CD4-positive, alpha-beta T cell treated with Interleukin-1 beta for 1 hour (primary cell): ENCODE data around the gene MAST4.

Experiments used
- DNase-seq, 2 donors: peaks; one replicate each; pipeline ENCODE4 v3.0.0-alpha.2; 2020 to 2022

MAST4 gene

DNA sequence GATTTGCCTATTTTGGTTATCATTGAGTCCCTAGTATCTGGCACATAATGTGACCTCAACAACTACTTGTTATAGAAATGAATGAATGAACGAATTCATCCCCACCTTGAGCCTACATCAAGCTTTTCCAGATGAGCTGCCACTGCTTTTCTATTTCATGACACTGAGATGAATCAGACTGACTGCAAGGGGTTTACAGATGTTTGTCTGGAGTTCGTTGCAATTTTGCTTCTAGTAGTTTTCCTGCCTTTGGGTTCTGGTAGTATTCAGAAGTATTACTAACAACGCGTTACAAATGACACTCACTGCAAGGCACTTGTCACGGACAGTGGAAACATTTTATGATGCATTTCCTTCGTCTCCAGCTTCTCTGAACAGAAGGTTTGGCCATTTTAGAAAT lies 378.1 kb downstream of the MAST4 start:
- DNase-seq: no peak

DNA sequence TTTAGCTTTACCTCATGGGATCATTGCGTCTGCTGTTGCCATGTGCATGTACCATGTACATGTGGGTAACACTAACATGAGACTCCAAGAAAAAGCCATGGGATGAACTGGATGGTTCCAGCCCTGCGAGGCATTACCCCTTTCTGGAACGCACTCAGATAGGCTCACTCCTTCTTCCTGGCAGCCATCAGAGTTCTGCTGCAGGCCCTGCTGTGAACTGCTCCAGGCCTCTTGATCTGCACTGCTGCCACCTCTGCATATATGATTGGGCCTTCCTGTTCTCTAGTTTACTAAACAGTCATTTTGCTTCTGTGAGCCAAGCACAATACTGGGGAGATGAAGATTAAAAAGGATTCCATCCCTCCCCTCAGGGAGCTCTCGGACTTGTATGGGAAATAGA lies 379.9 kb downstream of the MAST4 start:
- DNase-seq: no peak

DNA sequence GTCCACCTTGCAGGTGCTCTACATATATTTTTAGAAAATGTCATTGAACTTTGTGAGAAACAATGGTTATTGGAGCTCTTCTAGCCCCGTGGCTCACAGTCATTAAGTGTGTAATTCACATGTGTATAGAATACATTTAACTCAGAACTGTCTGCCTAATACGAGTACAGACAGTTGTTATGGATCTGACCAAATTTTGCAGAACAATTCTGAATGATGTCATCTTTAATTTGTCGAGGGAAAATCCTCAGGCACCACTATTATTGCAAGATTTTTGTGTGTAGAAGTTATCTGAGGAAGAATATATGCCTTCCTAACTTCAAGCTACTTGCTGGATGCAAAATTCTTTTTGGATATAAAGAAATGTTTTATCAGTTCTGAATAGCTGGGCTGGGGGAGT lies 383.5 kb downstream of the MAST4 start:
- no peak for DNase-seq

DNA sequence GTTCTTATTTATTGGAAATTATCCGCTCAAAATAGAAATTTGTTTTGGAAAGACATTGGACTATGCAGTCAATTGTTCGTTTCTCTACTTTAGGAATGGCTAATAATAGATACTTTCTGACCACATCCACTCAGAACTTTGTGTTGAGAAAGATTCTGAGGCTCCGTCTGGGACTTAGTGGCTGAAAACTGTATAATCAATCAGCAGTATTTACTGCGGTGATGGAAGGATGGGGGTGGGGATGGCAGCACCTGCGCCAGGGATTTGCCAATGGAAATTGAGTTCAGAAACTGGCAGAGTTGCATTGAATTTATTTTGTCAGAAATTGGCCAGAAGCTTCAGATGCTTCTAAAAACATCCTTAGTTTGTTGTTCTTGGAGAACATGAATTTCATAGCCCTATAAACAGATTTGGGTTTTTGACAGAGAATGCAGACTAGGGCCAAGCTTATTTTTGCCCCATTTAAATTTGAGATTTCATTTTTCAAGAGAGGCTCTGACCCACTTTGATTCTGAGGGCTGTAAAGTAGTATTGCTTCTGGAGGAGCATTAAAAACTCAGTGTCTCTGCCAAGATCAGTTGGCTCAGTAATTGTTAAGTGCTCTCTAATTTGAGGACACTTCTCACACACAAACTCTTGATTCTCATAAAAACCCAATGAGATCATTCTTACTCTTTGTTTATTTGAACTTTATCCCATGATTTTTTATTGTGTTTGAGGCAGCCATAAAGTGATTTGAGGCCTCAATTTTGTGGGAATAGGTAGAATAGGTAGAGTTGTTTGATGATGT lies 385.3 kb downstream of the MAST4 start:
- no peak for DNase-seq

DNA sequence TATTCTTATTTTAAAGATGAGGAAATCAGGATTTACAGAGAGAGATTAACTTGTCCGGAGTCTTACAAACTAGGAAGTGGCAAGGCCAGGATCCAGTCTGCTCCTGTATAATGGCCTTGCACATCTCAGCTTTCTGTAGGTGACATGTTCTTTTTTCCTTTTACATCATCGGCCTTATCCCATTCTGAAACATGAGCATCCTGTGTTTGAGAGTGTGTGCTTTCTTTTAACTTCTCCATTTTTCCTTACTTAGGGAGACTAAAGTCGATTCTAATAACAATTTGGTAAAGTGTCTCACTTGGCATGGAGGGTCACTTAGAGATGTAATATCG lies 385.8 kb downstream of the MAST4 start:
- DNase-seq: no peak

DNA sequence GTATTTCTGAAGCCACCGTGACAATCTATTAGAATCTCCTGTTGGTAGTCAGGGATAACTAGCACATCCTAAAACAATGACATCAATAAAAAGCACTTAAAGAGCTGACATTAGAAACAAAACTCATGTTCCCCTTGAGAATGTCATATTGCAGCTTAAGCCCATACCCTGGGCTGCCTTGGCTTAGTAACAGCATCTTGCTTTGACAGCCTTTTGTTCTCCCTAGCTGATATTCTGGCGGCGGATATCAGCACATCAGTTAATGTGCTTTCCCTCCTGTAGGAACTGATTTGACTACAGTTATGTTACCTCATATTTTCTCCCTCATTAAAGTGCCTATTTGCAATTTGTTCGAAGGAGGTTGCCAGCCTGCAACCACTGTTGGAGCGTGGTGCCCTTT lies 386.3 kb downstream of the MAST4 start:
- DNase-seq: no peak

DNA sequence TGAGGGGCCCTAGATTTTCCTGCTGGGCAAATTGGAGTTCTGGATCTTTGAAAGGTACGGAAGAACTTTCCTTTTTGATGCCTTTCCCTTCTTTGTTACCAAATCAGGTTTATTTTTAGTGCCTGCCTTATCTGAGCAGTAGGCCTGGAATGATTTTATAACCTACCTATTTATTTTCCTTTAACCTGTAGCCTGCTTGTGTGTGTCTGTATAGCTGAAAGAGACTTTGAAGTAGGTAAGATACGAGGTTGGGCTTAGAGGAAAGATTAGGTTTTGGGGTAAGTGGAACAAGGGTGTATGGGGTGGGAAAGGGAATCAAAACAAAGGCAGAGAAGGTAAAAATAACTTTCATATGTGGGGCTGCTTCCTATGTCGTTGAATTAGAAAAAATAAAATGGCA lies 389.2 kb downstream of the MAST4 start:
- no peak for DNase-seq

DNA sequence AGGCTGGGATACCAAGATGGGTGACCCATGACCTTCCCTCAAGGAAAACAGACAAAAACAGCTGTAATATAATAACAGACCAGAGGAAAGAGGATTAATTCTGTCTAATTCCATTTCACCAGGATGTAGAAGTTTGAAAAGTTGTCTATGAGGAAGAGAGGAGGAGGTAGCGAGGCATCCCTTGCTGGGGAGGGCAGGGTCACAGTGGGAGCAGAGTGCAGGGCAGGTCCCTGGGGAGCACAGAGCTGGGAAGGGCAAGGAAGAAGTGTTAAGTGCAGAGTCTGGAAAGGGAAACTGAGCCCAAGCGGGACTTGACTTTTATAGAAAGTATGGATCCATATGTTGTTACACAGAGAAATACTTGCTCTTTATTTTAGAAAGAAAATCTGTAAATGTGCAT lies 389.8 kb downstream of the MAST4 start:
- DNase-seq: no peak

DNA sequence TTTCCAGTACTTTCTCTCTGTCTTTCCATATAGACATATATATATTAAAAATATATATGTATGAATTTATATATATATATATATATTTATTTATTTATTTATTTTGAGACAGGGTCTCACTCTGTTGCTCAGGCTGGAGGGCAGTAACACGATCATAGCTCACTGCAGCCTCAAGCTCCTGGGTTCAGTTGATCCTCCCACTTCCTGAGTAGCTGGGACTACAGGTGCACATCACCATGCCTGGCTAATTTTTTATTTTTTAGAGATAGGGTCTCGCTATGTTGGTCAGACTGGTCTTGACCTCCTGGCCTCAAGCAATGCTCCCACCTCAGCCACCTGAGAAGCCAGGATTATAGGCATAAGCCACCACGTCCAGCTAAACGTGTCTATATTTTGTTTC lies 390.3 kb downstream of the MAST4 start:
- DNase-seq: no peak

DNA sequence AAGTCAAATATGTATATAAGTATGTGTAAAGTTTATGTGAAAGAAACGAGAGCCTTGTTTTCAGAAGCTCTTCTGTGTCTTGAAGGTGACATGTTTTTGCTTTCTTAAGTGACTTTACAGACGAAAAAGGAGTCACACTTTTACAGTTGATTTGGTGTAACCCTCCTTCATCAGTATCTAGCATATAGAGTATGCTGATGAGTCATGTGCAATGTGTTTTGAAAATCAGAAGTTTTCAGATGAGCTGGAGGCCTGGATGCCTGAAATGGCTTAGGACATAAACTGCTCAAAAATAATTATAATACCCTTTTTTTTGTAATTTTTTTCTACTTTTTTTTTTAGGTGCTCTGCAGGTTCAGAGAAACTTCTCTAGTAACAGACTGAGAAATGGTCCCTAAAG lies 390.9 kb downstream of the MAST4 start:
- no peak for DNase-seq

DNA sequence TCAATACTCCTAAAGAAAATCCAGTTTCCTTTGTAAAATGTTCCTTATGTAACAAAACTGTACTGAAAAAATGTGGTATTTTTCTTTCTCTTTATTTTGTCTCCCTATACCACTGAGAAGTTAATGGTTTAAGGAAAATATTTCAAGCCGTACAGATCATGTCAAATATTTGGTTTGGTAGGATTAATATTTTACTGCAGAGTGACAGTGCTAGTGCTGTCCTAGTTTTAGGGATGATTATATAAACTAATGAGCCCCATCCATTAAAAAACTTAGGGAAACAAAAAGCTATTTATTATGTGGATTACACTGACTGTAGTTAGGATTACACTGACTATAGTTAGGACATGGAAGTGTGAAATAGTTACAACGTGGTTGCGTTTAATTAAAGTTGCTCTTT lies 391.3 kb downstream of the MAST4 start:
- no peak for DNase-seq

DNA sequence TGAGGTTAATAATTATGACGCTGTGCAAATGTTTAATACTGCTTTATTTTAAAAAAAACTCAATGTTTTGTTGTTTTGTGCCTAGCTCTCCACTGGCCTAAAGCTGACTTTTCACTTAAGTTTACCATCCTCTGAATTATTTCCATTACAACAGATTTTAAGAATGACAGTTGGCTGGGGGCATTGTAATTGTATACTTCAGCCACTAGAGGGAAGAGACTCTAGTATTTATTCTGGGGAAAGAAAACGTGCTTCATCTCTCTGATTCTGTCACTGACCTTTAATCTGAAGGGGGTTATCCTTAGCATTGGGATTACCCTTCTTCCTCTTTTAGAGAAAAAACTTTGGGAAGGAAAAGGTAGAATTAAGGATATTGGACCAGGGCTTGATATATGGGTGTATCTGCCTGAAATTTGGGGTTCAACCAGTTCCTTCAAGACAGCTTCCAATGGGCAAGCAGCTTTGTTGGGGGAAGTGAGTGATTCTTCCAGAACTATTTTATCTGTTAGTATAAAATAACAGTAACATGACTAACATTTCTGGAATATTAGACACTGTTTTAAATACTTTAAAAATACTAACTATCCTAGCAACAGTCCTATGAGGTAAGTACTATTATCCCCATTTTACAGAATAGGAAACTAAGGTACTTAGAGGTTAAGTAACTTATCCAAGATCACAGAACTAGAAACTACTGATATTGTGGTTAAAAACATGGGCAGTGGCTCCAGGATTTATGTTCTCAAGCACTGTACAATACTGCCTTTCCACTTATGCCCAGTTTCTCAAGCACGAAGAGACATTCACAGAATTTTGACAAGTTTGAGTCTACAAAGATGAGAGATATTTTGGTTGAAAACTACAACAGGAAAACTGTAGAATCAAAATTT lies 392.0 kb downstream of the MAST4 start:
- DNase-seq: peak in 1 of 2 donors; percentile 43

DNA sequence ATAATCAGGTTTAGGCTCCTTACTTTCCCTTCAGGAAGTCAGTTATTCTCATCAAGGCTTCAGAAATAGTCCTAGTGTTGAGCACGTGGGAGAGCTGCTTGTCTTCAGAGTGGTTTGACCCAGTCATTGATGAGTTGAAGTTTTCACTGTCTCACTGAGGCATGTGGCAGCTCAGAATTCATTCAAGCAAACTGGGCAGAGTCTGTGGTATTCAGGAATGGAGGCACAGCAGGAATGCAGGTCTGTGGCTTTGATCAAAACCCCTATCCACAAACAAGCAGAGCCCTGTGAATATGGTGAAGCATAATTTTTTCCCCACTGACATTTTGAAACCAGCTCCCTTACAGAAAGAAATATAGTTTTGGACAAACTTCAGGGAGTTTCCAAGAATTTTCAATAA lies 393.1 kb downstream of the MAST4 start:
- DNase-seq: no peak

DNA sequence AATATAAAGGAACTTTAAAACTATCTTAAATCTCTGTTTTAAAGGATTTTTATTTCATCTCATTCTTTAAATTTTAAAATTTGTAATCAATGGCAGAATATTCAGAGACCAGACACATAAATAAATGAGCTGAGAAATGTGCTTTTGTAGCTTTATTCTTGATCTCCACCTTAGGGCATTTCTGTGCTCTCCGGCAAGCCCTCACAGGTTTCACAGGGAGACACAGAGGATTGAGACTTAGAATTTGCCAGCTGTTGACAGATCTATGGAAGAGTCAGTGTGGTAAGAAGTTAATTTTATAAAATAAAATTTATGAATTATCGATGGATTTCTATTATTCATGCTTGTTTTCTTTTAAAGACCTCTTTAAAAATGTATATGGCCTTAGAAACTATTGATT lies 393.6 kb downstream of the MAST4 start:
- no peak for DNase-seq

DNA sequence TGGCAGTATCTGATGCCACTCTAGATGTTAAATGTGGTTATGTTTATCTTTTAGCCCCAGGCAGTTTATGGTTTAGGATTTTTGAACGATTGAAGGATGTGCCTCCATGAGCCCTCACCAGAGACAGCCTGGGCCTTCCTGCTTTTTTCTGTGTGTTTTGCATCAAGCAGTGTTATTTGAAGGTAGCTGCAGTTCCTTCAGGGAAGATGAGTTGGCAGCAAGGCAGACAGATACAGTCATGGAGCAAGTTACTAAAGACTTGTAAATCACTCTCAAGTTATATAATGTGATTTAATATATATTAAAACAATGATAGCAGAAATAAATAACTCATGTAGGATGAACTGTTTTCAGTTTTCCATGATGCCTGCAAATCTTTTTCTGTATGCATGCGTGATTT lies 395.6 kb downstream of the MAST4 start:
- DNase-seq: no peak

DNA sequence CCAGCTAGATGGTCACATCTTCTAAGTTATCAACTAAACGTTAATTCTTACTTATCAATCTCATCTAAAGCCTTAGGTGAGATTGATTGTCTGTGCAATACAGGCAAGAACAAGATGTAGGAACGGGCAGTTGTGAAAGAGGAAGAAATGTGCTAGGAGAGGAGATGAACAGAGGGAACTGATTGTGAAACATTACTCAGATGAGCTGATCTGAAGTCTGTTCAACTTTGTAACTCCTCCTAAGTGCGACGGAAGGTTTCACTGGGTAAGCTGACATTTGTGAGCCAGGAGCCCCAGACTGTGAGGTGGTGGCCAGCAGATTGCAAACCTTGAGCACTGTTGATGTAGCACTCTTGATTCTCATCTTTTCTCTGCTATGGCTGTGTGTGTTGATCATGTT lies 396.4 kb downstream of the MAST4 start:
- DNase-seq: no peak

DNA sequence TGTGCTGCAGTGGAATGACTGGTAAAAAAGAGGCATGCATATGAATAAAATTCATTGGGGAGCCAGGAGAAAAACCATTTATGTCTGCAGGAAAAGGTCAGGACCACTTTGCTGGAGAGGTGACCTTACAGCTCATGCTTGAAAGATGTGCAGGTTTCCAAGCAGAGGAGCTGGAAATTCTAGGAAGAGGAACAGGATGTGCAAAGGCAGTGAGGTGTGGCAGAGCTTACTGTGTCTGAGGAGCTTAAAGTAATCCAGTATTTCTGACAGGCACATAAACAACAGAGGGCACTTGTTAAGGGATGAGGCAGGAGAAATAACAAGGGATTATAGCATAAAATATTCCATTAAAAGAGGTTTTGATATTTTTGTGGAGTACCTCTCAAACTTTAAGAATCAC lies 397.3 kb downstream of the MAST4 start:
- DNase-seq: no peak

DNA sequence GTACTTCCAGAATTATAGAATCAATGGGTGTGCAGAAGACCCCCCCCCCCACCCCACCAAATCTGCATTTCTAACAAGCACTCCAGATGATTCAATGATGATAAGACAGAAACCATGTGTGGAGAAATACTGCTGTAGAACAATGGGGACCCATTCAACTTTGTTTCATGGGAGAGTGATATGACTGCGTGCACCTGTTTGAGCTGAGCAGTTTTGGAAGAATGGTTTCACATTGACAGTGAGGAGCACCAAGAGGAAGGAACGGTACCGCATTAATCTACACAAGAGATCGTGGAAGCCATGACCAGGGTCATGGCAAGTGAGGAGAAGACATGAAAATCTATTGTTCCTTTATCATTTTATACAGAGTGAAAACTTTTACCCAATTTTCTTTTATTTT lies 397.7 kb downstream of the MAST4 start:
- DNase-seq: no peak

DNA sequence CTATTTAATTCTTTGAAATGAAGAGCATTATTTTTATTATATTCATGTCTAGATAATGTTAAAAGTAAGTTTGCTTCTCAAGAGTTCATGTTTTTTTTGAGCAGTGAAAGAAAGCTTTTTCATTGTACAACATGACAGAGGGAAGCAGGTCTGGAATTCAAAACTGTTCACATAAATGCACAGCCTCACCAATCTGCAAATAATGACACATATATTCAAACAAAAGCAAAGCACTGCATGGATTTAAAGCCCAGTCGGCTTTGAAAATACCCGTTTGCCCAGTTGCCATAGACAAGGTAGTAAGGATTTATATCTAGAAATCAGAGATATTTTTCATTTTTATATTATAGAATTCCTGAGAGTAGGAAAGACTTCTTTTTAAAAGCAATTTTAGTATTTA lies 398.6 kb downstream of the MAST4 start:
- DNase-seq: no peak

DNA sequence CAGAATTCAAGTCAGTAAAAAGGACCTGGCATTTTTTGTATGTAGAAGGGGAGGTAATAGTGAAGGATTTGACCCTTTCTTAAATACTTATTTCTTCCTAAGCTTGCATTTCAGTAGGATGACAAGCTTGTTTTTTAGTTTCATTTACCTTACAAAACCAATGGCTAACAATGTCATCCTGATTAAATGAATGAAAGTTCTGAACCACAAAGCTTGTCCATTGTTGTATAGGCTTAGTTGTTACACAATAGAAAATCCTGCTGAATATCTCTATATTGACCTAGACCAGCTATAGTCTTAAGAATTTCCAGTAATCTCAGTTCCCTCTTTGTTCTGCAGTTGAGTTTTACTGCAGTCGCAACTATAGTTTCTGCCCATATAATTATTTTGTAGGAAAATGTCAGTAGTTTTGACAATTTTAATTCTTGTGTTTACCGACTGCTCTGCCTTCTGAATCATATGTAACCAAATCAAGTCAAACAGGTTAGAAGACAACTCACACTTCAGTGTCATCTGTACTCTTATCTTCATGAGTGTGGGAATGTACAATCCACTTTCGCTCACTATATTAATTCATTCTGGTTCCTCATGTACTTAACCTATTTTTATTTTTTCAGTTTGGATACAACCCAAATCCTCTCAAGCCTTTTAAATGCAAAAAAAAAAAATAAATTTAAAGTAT lies 404.7 kb downstream of the MAST4 start:
- no peak for DNase-seq

DNA sequence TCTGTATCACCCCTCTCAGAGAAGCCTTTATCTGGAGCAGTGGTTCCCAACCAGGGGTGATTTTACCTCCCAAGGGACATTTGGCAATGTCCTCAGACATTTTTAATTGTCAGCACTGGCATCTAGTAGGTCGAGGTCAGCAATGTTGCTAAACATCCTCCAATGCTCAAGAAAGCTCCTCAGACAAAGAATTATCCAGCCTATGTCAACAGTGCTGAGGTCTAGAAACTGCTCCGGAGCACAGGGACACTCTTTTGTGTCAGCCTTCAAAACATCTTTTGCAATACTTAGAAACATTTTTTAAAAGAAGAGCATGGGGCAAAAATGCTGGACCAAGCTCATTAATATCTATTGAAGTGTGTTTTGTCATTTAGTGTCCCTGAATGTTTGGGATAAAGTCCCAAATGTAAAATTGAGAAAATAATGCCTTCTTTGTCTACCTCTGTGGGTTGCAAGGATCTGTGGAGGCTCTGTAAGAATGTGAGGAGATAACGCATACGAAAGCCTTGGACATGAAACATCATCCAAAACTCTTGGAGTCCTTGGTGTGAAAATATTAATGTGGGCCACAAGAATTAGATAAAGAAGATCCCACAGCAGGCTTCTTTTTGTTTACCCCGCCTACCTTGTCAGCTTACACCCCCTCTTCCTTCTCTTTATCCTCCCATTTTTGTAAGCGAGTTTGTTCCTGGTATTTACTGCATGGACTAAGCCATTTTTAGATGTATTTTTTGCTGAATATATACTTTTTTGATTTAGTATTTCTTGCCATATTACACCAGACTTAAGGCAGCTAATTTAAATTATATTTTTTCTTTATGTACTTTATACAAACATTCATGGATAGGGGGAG lies 406.9 kb downstream of the MAST4 start:
- DNase-seq: no peak

DNA sequence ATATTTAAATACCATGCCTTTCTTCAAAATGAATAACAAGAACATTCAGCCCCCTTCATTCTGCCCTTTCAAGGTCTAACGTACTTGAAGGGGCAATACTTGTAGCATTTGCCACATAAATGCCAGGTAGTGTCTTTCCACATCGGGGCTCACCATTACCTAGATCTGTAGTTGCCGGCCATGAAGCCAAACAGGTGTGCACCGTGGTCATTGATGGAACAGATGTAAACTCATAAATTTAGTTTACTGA lies 407.4 kb downstream of the MAST4 start:
- DNase-seq: no peak
